Measurements from ENCODE around the gene CHRM2.

The CHRM2 gene

GRCh38 chr7:136964347-136964746 is 95.9 kb downstream of the CHRM2 start:
- no peak for DNase-seq

DNA sequence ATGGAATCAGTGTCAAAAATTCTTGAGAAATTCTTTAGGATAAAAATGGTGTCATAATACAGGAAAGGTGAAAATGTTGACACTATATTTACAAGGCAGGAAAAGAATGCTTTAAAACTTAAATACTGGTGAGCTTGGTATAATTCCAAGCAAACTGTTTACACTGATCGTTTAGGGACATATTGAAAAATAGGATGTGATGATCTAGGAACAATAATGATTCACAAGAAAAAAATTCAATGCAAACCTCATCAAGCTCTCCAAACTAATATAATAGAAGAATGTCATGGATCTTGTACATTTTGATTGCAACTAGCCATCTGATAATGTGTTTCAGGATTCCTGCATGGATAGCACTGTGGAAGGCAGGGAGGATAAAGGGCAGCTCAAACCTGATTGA is 98.4 kb downstream of the CHRM2 start:
- no peak for DNase-seq

GRCh38 chr7:136969761-136970160 is 101.3 kb downstream of the CHRM2 start:
- DNase-seq, result no peak

DNA sequence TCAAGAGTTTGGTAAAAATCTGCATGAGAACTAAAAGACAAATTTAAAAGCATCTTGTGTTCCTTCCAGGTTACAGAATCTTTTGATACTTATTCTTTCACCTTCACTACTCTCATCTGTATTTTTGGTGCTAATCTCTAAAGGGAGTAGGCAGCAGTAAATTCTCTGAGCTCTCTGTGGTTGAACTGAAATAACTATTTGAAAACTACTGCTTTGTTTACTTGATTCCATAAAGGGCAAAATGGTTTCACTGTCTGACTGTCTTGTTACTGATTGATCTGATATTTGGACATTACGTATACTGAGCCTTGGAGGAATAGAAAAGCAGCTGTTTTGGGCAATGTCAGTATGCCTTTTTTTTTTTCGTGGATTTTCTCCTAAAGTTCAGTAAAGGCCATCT is 103.3 kb downstream of the CHRM2 start:
- no peak for DNase-seq

- DNase-seq, result peak; percentile 52
Observed at GRCh38 chr7:136976504-136977251, 108.2 kb downstream of the CHRM2 start.

DNA sequence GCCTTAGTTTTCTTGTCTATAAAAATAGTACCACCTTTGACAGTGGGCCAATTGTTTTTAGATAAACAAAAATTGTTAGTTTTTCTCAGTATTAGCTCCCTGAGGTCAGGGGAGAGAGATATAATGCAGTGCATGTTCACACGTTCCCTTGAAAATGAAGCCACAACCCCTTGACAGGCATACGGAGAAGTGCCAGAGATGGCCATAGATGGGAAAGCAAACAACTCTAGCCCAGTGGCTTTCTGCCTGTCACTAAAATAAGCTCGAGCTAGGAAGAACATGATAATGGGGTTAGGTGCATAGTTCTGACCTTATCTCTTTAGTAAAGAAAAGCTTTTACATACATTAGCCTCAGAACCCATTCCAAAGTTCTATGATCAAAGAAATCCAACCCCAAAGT is 124.9 kb downstream of the CHRM2 start:
- no peak for DNase-seq

GRCh38 chr7:136997735-136998134 is 129.3 kb downstream of the CHRM2 start:
- DNase-seq, result no peak

DNA sequence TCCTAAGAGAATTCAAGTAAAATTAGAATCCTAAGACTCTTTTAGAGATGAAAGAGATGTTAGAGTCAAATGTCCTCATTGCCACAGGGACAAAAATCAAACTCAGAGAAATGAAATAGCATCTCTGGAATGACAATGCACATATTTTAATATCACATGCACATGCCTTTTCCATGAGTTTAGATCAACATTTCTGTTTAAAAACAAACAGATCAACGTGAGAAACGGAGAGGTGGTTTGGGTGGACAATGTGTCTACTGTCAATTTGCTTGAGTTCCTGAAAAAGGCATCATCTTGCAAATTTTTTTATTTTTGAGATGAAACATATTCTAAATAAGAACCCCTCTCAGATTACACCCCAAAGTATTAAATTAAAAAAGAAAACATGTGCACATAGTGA is 130.0 kb downstream of the CHRM2 start:
- no peak for DNase-seq

DNA sequence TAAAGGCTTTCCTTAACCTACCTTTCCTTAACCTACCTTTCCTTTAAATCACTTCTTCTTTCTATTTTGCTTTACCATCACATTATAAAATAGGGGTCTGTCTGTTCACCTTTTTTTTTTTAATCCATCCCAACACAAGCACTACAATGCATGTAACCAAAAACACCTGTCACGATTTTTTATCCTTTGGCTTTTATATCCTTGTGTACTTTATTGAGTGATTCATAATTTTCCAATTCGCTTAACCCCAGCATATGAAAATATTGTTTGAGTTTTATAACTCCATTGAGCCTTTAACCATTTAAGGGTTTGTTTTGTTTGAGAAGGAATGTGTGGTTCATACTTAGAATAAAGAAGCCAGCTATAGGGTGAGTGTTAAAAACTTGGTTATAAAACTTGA is 132.2 kb downstream of the CHRM2 start:
- DNase-seq, result no peak

- DNase-seq, result no peak
Observed at GRCh38 chr7:137001041-137001440, 132.6 kb downstream of the CHRM2 start.

GRCh38 chr7:137001478-137001877 is 133.0 kb downstream of the CHRM2 start:
- no peak for DNase-seq

DNA sequence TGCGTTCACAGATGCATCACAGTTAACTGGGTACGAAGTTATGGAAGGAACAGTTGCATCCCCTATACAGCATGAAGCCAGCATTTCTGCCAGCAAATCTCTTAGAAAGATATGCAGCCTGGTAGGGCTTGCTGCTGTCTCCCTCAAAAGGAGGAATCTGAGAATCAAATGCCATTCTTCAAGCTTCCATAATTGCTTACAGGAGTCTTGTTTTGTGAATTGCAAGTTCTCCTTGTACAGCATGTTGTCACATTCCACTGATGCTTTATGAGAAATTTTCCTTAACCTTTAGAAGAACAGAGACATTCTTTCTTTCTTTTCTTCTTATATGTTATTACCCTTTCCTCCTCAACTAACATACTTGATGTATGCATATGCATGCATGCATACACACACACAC is 134.6 kb downstream of the CHRM2 start:
- DNase-seq, result no peak

DNA sequence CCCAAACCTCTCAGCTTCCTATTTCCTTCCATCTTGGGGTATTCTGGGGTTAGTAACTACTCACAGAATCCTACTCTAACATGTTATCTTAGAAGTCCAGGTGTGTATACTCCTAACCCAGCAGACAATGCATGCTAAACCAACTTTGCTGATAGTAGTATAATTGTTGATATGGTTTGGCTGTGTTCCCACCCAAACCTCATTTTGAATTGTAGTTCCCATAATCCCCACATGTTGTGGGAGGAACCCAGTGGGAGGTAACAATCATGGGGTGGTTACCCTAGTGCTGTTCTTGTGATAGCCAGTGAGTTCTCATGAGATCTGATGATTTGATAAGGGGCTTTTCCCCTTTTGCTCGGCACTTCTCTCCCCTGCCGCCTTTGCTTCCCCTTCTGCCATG is 135.1 kb downstream of the CHRM2 start:
- DNase-seq, result no peak

GRCh38 chr7:137005873-137006272 is 137.4 kb downstream of the CHRM2 start:
- DNase-seq, result no peak

DNA sequence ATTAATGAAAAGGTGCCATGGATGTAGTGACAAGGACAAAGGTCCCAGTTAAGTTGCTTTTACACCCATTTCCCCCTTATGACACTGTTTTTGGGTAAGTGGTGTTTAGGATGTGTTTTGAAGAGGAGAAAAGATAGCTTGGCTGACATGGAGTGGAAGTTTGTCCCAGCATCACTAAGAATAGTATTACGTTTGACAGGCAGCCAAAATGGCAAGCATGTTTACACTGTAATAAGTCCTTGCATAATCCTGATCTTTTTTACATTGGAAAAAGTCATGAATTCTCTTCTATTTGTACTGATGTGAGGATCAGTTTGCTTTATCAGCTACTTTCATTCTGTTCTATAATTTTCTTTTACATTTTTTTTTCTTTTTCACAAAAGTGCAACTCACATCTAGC is 137.8 kb downstream of the CHRM2 start:
- DNase-seq, result no peak

DNA sequence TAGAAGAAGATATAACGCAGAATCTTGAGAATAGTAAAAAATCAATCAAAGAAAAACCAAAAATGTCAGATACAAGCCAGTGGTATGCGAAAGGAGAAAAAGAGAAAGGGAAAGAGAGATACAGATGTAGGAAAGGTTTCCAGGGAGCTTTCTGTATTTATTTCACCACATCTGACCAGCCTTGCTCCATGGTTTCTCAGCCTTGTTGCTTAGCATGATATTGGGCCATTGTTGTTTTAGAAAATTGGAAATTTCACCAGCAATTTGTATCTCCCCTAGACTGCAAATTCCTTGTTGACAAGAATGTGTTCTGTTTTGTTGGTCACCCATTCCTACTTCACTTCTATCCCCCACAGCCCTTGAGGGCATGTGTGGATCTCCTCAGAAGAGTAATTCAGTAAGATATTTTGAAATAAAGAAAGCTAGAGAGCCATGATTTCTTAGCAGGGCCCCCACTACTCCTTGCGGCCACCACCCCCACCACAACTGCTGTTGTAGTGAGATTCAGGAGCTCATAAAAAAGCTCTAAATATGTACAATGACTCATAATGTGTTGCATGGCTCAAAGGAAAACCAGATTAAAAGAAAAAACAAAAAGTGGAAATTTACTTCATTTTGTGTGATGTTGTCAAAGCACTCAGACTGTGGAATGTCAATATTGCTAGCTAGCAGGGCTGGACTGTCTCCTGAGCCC is 138.7 kb downstream of the CHRM2 start:
- no peak for DNase-seq

GRCh38 chr7:137009404-137009803 is 141.0 kb downstream of the CHRM2 start:
- no peak for DNase-seq

DNA sequence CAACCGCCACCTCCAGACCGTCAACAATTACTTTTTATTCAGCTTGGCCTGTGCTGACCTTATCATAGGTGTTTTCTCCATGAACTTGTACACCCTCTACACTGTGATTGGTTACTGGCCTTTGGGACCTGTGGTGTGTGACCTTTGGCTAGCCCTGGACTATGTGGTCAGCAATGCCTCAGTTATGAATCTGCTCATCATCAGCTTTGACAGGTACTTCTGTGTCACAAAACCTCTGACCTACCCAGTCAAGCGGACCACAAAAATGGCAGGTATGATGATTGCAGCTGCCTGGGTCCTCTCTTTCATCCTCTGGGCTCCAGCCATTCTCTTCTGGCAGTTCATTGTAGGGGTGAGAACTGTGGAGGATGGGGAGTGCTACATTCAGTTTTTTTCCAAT is 146.6 kb downstream of the CHRM2 start:
- DNase-seq, result no peak

DNA sequence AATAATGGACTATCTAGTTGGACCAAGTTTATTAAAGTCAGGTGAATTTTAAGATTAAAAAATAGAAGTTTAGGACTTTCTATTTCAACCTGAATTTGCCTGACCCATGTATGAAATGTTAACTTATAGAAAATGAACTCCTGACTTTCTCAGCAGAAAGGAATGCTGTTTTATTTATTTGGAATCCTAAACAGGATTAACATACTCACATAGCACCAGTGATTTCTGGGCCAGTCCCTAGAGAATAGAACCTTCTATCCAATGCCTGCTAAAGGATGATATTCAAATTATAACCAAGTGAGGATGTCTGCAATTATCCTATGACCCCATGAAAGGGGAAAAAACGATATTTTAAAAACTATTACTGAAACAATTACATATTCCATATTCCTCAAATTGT is 148.8 kb downstream of the CHRM2 start:
- DNase-seq, result no peak

- DNase-seq, result no peak
Observed at GRCh38 chr7:137018468-137018867, 150.0 kb downstream of the CHRM2 start.

- no peak for DNase-seq
Observed at GRCh38 chr7:137020351-137020750, 151.9 kb downstream of the CHRM2 start.

- no peak for DNase-seq
Observed at GRCh38 chr7:137025469-137026175, 157.2 kb downstream of the CHRM2 start.

- no peak for DNase-seq
Observed at GRCh38 chr7:137026176-137026500, 157.7 kb downstream of the CHRM2 start.

DNA sequence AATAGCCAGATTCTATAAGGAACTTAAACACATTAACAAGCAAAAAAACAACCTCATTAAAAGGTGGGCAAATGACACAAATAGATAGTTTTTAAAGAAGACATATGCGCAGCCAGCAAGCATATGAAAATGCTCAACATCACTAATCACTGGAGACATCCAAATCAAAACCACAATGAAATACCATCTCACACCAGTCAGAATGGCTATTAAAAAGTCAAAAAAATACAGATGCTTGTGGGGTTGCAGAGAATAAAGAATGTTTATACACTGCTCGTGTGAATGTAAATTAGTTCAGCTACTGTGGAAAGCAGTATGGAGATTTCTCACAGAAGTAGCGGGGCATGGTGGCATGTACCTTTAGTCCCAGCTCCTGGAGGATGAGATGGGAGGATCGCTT is 164.0 kb downstream of the CHRM2 start:
- no peak for DNase-seq

Measured in COR-L47 (cell line).